ENCODE measurements around the gene MAG. TPM values are rescaled to one million over a fixed set of nuclear protein-coding genes. Genes with fewer than 3 reads are reported as not detected.
"Not testable (repeated sequence)": the region's sequence is repeated elsewhere in the genome, so short reads cannot be mapped to it uniquely, and the experiment has no call there.

Gene MAG
- total RNA-seq, 1 donor from 2014 or later: 0.69 TPM

DNA sequence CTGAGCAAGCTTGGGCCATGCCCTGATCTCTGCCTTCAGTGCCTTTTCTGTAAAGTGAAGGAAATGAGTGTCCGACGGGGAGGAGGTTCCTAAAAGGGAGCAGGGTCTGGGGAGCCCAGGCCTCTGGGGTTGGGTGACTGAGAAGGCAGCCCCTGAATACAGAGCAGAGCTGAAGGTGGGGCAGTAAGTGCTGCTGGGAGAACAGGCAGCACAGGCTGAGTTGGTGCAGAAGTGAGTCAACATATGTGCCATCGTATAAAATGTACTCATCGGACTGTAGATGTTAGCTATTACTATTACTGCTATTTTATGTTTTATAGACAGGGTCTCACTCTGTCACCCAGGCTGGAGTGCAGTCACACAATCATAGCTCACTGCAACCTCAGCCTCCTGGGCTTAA lies 10.7 kb upstream of the MAG start:
- no peak for DNase-seq

DNA sequence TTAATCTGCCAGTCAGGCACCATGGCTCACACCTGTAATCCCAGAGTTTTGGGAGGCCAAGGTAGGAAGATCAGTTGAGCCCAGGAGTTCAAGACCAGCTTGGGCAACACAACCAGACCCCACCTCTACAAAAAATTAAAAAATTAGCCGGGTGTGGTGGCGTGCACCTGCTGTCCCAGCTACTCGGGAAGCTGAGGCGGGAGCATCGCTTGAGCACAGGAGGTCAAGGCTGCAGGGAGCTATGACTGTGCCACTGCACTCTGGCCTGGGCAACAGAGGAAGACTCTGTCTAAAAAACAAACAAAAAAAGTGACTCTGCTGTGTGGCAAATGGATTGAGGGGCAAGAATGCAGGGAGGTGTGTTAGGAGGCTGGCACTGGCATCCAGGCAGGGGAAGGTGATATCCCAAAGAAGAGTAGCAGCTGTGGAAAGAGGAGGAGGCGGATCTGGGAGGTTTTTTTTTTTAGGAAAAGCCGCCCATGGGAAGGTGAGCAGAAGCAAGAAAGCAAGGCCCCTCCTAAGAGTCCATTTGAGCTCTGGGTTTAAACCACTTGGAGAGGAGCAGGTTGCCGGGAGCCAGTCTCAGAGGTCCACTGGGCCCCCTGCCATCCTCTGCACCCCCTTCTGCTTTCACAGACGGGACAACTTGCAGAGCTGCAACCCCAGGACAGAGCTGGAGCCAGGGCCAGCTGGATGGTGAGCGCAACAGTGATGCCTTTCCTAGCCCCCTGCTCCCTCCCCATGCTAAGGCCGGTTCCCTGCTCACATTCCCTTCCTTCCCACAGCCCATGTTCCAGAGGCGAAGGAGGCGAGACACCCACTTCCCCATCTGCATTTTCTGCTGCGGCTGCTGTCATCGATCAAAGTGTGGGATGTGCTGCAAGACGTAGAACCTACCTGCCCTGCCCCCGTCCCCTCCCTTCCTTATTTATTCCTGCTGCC lies 7.5 kb upstream of the MAG start:
- DNase-seq: no peak

DNA sequence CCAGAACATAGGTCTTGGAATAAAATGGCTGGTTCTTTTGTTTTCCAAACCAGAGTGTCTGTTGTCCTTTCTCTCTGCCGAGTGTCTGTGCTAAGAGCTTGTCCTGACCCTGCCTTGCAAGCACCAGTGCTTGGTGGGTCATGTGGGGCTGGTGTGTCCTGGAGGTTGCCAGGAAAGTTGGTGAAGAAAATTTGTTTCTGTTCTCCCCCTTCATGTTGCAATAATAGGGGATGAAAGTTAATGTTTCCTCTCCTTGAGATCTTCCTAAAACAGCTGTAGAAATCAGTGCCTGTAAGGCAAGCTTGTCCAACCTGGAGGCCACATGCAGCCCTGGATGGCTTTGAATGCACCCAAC lies 6.9 kb upstream of the MAG start:
- DNase-seq: no peak

DNA sequence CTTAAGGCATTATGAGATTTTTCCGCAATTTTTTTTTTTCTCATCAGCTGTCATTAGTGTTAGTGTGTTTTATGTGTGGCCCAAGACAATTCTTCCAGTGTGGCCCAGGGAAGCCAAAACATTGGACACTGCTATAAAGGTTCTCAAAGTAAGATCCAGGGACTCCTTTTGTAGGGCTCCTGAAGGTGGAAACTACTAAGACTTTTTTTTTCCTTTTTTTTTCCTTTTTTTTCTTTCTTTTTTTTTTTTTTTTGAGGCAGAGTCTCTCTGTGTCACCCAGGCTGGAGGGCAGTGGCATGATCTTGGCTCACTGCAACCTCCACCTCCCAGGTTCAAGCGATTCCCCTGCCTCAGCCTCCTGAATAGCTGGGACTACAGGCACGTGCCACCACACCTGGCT lies 6.5 kb upstream of the MAG start:
- not testable (repeated sequence) for DNase-seq

DNA sequence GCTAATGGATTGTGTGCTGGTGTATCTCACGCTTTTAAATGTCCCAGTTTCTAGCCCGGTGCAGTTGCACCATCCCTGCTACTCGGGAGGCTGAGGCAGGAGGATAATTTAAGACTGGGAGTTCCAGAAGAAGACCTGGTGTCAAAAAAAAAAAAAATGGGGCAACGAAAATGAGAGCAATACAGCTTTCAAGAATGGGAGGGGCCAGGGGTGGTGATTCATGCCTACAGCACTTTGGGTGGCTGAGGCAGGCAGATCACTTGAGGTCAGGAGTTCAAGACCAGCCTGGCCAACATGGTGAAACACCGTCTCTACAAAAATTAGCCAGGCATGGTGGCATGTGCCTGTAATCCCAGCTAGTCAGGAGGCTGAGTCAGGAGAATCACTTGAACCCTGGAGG lies 5.9 kb upstream of the MAG start:
- DNase-seq: not testable (repeated sequence)

DNA sequence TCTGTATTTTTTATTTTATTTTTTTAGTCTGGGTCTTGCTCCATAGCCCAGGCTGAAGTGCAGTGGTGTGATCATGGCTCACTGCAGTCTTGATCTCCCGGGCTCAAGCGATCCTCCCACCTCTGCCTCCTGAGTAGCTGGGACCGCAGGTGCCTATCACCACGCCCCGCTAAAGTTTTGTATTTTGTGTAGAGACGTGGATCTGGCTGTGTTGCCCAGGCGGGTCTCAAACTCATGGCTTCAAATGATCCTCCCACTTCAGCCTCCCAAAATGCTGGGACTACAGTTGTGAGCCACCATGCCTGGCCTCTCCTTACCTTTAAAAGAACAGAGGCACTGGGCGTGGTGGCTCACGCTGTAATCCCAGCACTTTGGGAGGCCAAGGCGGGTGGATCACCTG lies 4.2 kb upstream of the MAG start:
- DNase-seq: no peak

DNA sequence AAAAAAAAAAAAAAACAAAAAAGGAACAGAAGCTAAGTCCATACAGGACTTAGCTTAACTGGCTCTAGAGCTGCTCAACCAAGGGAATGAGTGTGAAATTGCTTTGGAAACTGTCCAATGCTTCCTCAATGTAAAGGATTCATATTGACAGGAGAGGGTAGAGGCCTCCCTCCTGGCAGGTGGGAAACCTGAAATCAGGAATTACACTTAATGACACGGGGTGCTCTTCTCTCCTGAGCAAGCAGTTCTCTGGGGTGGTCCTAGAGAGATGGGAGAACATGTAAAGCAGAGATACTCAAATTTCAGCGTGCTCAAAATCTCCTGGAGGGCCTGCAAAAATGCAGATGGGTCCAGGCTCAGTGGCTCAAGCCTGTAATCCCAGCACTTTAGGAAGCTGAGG lies 3.6 kb upstream of the MAG start:
- DNase-seq: no peak

DNA sequence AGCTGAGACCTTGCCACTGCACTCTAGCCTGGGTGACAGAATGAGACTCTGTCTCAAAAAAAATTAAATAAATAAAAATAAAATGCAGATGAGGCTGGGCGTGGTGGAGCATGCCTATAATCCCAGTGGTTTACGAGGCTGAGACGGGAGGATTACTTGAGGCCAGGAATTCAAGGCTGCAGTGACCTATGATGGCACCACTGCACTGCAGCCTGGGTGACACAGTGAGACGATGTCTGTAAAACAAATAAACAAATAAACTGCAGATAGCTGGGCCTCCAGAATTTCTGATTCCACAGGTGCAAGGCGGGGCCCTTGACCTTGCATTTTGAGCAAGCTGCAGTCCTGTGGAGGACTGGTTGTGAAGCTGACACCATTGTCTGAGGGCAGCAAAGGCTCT lies 3.1 kb upstream of the MAG start:
- DNase-seq: no peak

GRCh38 chr19:35290381-35291127 lies 1.4 kb upstream of the MAG start:
- DNase-seq: no peak

GRCh38 chr19:35291259-35291658 lies 702 bp upstream of the MAG start:
- DNase-seq: no peak

DNA sequence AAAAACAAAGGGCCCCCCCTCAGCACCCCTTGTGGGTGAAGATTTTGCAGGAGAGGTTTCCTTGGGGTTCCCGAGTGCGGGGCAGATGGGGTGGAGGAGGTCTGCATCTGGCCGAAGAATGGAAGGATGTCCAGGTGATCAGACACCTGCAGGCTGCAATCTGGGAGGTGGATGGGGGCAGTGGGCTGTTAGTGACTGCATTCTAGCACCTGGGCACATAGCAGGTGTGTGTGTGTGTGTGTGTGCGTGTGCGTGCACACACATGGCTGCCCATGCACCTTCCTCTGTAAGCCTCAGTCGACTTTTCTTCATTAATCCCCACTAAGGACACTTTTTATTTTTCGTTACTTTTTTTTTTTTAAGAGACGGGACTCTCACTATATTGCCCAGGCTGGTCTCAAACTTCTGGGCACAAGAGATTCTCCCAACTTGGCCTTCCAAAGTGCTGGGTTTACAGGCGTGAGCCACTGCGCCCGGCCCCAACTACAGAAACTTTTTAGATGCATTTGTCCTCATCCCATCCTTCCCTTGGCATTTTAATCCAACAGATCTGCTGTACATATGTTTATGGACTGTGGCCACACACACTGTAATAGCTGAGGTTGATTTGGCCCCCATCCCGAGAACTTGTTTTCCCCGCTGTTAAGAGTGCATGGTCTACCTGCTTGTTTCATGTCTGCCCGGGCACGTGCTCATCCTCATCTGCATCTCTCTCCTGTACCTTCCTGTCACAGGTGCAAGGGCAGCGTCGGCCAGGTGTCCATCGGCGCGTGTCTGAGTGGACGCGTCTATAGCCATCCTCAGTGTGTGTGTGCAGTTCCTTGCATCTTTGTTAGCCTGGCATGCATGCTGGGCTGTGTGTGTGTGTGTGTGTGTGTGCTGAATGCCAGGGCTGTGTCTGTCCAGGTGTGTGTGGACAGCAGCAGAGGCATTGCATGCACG lies 731 bp downstream of the MAG start:
- DNase-seq: peak; percentile 60

DNA sequence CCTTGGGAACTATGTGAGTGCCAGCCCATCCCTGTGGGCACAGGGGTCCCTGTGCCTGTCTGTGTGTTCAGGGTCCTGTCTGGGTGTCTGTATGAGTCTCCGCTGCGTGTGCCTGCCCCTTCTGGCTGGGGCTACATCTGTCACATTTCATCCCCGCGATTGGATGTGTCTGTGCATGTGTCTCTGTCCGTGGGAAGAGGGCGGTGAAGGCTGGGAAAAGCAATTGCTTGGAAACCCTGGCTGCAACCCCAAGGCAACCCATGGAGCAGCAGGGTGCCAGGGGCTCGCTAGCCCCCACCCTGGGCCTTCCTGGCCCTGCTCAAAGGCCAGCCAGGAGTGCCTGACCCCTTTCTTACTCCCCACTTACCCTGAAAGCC lies 1.4 kb downstream of the MAG start:
- DNase-seq: peak; percentile 23

- DNase-seq: no peak
These were observed 1.8 kb downstream of the MAG start for GRCh38 chr19:35293808-35294207.

GRCh38 chr19:35294328-35294727 lies 2.4 kb downstream of the MAG start:
- peak; percentile 5 for DNase-seq

DNA sequence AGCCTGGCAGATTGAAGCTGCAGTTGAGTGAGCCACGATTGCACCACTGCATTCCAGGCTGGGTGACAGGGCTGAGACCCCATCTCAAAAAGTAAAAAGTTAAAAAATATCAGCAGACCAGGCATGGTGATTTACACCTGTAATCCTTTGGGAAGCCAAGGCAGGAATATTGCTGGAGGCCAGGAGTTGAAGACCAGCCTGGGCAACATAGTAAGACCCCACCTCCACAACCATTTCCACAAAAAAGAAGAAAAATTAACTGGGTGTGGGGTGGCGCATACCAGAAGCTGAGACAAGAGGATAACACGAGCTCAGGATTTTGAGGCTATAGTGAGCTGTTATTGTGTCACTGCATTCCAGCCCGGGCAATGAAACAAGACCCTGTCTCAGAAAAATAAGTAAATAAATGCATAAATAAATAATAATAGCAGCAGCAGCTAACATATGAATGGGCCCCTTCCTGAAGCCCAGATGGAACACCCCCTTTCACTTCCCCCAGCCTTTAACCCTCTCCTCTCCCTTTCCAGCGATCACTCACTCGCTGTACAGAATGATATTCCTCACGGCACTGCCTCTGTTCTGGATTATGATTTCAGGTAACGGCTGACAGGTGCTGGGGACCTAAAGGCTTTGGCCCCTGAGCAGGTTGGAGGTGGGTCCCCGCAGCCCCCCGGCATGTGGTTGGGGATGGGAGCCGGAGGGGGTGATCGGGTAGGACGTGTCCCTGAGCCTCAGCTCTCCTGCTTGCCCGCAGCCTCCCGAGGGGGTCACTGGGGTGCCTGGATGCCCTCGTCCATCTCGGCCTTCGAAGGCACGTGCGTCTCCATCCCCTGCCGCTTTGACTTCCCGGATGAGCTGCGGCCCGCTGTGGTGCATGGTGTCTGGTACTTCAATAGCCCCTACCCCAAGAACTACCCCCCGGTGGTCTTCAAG lies 3.2 kb downstream of the MAG start:
- DNase-seq: no peak

DNA sequence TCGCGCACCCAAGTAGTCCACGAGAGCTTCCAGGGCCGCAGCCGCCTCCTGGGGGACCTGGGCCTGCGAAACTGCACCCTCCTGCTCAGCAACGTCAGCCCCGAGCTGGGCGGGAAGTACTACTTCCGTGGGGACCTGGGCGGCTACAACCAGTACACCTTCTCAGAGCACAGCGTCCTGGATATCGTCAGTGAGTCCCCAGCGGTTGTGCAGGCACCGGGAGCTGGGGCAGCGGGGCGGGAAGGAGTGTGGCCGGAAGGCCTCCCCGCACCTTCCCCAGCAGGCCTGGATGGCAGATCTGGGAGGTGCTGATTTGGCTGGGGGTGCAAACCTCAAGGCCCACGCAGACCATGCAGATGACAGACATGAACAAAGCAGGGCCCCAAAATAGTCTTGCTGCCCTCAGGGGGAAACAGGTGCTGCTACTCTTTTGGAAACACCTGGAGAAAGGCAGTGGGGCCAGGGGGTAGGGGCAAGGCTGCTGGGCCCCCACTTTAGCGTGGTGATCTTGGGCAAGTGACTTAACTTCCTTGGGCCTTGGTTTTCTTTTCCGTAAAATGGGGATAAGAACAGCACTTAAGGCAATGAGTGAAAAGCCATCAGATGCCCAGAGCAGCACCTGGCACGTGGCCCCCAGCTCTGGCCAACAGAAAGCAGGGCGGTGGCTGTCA lies 4.0 kb downstream of the MAG start:
- DNase-seq: no peak

- no peak for DNase-seq
These were observed 4.9 kb downstream of the MAG start for GRCh38 chr19:35296644-35297514.

- no peak for DNase-seq
These were observed 5.5 kb downstream of the MAG start for GRCh38 chr19:35297515-35297848.

DNA sequence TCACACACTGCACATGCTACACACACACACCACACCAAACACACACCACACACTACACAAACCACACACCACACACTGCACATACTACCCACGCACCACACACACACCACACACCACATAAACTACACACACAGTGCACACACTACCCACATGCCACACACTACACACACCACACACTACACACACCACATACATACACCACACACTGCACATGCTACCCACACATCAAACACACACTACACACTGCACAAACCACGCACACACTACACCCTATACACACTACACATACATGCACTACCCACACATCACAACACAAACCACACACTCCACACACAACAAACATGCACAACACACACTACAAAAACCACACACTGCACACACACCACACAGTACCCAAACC lies 6.0 kb downstream of the MAG start:
- DNase-seq: no peak

GRCh38 chr19:35298561-35298972 lies 6.6 kb downstream of the MAG start:
- DNase-seq: no peak
